ENCODE data around the gene ARHGAP25.

The ARHGAP25 gene

GRCh38 chr2:68863996-68864395 lies 129.4 kb downstream of the ARHGAP25 start:
- no peak overlapping the region for H3K4me3 ChIP-seq (ENCODE audit: low read length)
- no peak for TF ChIP-seq ZNF274 (IDR thresholded peaks at IDR 0.05; ENCODE audit: low read depth, low read length)

- no peak overlapping the region for H3K4me3 ChIP-seq (ENCODE audit: low read length)
- no peak for TF ChIP-seq ZNF274 (IDR thresholded peaks at IDR 0.05; ENCODE audit: low read depth, low read length)
Measured at GRCh38 chr2:68865108-68865507, 130.5 kb downstream of the ARHGAP25 start.

- no peak for TF ChIP-seq ZNF274 (IDR thresholded peaks at IDR 0.05; ENCODE audit: low read depth, low read length)
- no peak overlapping the region for H3K4me3 ChIP-seq (ENCODE audit: low read length)
Measured at GRCh38 chr2:68870215-68870614, 135.6 kb downstream of the ARHGAP25 start.

GRCh38 chr2:68871159-68871764 lies 136.7 kb downstream of the ARHGAP25 start, which contains the start of gene BMP10:
Gene BMP10, minus strand, starts transcription at chr2:68871397. Its CDS starts 39 bp downstream, at chr2:68871358.
- no peak within 1 kb of the TSS for H3K4me3 ChIP-seq (ENCODE audit: low read length)
- no peak for TF ChIP-seq ZNF274 (IDR thresholded peaks at IDR 0.05; ENCODE audit: low read depth, low read length)

Measured in GM08714 (cell line).